Common myeloid progenitor, CD34-positive (primary cell): ENCODE measurements around the gene HPGD.

Experiments
- CTCF ChIA-PET: fragments of 350-600 bp; sonication (Branson Sonifier 250); formaldehyde crosslinking; loops from one replicate; lab custom pipeline; 2021; ENCODE audit warnings: antibody characterized with exemption; lab: Charles Lee
- POLR2A ChIA-PET: fragments of 350-600 bp; sonication (Branson Sonifier 250); formaldehyde crosslinking; loops from one replicate; lab custom pipeline; 2021; ENCODE audit warnings: antibody characterized with exemption; lab: Charles Lee
- DNase-seq, 3 donors: peaks; one replicate each; pipeline versions ENCODE4 v3.0.0 to v3.0.0-alpha.2; 2013
- H3K27ac ChIP-seq, 2 experiments: 1 replicate in 1 of 2; 2 replicates in 1 of 2; pipeline ENCODE4 v1.7.0; 2013; ENCODE audit warnings: inconsistent platforms in 2 of 2, low read length in 2 of 2, mild to moderate bottlenecking in 2 of 2, low read depth in 1 of 2, moderate library complexity in 1 of 2; ENCODE audit not compliant: severe bottlenecking in 2 of 2, insufficient read depth in 1 of 2, poor library complexity in 1 of 2
- H3K27me3 ChIP-seq, 5 experiments: replicated peaks in 2 of 5; 1 replicate in 3 of 5; 2 replicates in 2 of 5; pipeline versions ENCODE4 v1.6.1 to v1.7.0; 2013; ENCODE audit warnings: low read length in 4 of 5, mild to moderate bottlenecking in 2 of 5, moderate library complexity in 2 of 5, inconsistent platforms in 1 of 5; ENCODE audit not compliant: insufficient read depth in 5 of 5, control insufficient read depth in 4 of 5
- H3K36me3 ChIP-seq, 4 experiments: 1 replicate in 2 of 4; 2 replicates in 2 of 4; pipeline versions ENCODE4 v1.6.1 to v1.7.0; 2013; ENCODE audit warnings: low read length in 3 of 4, control low read depth in 1 of 4, mild to moderate bottlenecking in 1 of 4; ENCODE audit not compliant: control insufficient read depth in 4 of 4, insufficient read depth in 4 of 4
- H3K4me1 ChIP-seq, 4 experiments: 1 replicate in 3 of 4; 2 replicates in 1 of 4; pipeline versions ENCODE4 v1.6.1 to v1.7.1; 2013; ENCODE audit warnings: low read length in 3 of 4, mild to moderate bottlenecking in 3 of 4, control low read depth in 1 of 4, inconsistent platforms in 1 of 4, moderate library complexity in 1 of 4; ENCODE audit not compliant: control insufficient read depth in 4 of 4, insufficient read depth in 4 of 4; ENCODE audit errors: control extremely low read depth in 1 of 4
- H3K4me3 ChIP-seq, 7 experiments: 1 replicate in 4 of 7; 2 replicates in 3 of 7; pipeline versions ENCODE4 v1.5.1 to v1.7.0; 2013; ENCODE audit warnings: mild to moderate bottlenecking in 7 of 7, low read length in 6 of 7, moderate library complexity in 6 of 7, inconsistent platforms in 2 of 7, low read depth in 2 of 7, control low read depth in 1 of 7; ENCODE audit not compliant: insufficient read depth in 4 of 7, control insufficient read depth in 1 of 7; ENCODE audit errors: extremely low read depth in 1 of 7
- H3K9me3 ChIP-seq, 5 experiments: 1 replicate in 4 of 5; 2 replicates in 1 of 5; pipeline versions ENCODE4 v1.6.1 to v1.7.1; 2013; ENCODE audit warnings: low read length in 4 of 5, mild to moderate bottlenecking in 2 of 5, inconsistent platforms in 1 of 5, low read depth in 1 of 5, moderate library complexity in 1 of 5; ENCODE audit not compliant: control insufficient read depth in 4 of 5, insufficient read depth in 2 of 5; ENCODE audit errors: control extremely low read depth in 1 of 5
- WGBS: methylation state at CpG from one replicate; pipeline ENCODE4 v1.1.5; 2013; ENCODE audit not compliant: insufficient coverage; 5-methylcytosine and 5-hydroxymethylcytosine counted together

HPGD gene

DNA sequence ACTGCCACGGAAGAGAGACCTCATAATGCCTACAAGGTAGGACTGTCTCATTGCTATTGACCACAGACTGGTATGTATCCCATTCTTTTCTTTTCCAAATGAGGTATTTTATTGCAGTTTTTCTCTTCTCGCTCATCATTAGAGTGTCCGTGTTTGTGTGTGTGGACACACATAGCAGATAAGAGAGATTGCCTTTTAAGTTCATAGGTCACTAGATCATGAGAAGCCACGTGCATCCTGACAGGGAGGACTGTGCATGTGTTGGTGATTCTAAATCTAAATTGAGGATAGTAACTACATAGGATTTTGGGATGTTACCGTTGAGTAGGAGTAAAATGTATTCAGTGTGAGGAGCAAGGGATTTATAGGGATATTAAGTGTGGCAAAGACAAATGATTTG is 37.3 kb downstream of the HPGD start:
- WGBS, result 96% methylated on average over 5 of the region's 5 CpGs
- Histone ChIP-seq H3K4me1 (no peaks in the 10 kb centered on the region), H3K9me3 (peaks cover 0 to 1% (median 0%) of the 10 kb centered on the region in 5 experiments), H3K4me3 (no peak overlapping the region), H3K36me3 (no peaks in the 10 kb centered on the region), H3K27me3 (no peaks in the 10 kb centered on the region), H3K27ac (no peak overlapping the region)
- DNase-seq, result no peak
- ChIA-PET CTCF (no interaction called here), POLR2A (no interaction called here)

DNA sequence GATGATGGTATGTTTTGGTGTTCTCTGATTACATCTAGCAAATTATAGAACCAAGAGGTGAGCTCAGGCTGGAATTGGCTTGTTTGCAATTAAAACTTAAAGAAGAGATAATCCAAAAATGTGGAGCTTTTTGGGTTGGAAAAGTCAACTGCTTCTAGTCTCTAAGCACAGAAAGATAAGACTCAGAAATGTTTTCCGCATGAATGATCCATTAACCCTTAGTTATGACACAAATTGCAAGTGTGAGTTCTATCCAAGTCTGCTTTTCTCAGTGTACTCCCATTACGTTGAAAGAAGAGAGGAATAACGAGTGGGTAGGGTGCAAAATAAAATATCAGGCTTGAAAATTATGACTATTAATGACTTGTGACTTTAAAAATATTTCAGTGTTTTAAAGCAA is 38.5 kb downstream of the HPGD start:
- H3K9me3 ChIP-seq, result peaks cover 0 to 1% (median 0%) of the 10 kb centered on the region in 5 experiments
- H3K4me1 ChIP-seq, result no peaks in the 10 kb centered on the region
- 94% methylated on average over 2 of the region's 3 CpGs for WGBS
- no peak overlapping the region for H3K4me3 ChIP-seq
- DNase-seq, result no peak
- no peaks in the 10 kb centered on the region for H3K36me3 ChIP-seq
- POLR2A ChIA-PET, result no interaction called here
- no peaks in the 10 kb centered on the region for H3K27me3 ChIP-seq
- CTCF ChIA-PET, result no interaction called here
- H3K27ac ChIP-seq, result no peak overlapping the region

DNA sequence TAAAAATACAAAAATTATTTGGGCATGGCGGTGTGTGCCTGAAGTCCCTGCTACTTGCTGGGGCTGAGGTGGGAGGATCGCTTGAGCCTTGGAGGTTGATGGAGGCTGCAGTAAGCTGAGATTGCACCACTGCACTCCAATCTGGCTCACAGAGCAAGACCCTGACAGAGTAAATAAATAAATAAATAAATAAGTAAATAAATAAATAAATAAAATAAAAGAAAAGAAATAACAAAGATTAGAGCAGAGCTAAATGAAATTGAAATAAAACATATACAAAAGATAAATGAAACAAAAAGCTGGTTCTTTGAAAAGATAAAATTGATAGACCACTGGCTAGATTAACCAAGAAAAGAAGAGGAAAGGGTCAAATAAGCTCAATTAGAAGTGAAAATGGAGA is 43.1 kb downstream of the HPGD start:
- Histone ChIP-seq H3K4me3 (no peak overlapping the region), H3K27ac (no peak overlapping the region), H3K36me3 (no peaks in the 10 kb centered on the region), H3K9me3 (peaks cover 0 to 3% (median 0%) of the 10 kb centered on the region in 5 experiments), H3K27me3 (no peaks in the 10 kb centered on the region), H3K4me1 (no peaks in the 10 kb centered on the region)
- WGBS, result no CpG with 5 or more reads among the region's 2 CpGs
- ChIA-PET POLR2A (no interaction called here), CTCF (no interaction called here)
- no peak for DNase-seq

DNA sequence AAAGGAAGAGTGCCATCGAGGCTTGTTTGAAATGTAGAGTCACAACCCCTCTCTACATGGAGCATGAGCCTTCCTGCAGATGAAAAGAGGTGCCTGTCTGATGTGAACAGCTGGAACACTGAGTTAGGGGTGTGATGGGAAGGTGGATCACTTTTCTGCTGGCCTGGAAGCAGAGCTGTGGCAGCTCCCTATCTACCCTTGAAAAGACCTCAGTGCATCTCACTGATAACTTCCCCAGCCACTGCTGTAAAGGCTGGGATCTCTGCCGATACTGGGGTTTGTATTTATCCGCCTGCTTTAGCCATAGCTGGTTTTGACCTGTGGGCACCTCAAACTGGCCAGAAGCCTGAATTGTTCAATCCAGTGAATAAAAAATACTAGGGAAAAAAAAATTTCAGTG is 46.8 kb downstream of the HPGD start:
- no peak for DNase-seq
- no peaks in the 10 kb centered on the region for H3K4me1 ChIP-seq
- no peak overlapping the region for H3K4me3 ChIP-seq
- no peak overlapping the region for H3K27ac ChIP-seq
- ChIA-PET POLR2A (interaction anchor here (1.0 kb wide), 1 partner anchor 32 kb away, joined by 3 read pairs; no protein-coding TSS in a partner anchor), CTCF (no interaction called here)
- 100% methylated on average over 3 of the region's 3 CpGs for WGBS
- no peaks in the 10 kb centered on the region for H3K27me3 ChIP-seq
- H3K9me3 ChIP-seq, result peaks cover 0 to 1% (median 0%) of the 10 kb centered on the region in 5 experiments
- H3K36me3 ChIP-seq, result no peaks in the 10 kb centered on the region

DNA sequence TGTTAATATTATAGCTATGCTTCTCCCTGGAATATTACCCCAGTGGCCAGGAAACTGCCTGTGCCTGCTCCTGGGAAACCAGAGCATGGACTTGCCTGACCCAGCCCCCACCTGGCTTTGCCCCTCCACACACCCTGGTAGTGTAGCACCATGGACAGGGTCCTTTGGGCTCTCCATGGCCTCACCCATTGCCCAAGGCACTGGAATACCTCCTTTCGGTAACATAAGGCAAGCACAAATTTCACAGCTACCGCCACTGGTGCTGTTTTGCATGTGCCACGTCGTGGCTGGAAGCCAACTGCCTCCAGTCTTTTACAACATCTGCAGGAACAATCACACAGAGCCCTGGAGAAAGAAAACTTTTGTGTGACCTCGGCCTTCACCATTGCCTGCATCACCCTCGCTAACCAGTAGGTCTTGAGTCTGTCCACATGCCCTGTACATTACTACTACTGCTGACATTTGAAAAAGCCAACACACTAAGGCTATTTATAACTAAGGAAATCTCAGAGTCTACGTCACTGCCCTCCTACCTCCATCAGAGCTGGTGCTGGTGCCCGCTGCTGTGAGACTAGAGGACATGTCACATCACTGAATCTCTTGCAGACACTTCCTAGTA is 47.7 kb downstream of the HPGD start:
- H3K27ac ChIP-seq, result no peak overlapping the region
- no peak overlapping the region for H3K4me3 ChIP-seq
- no peaks in the 10 kb centered on the region for H3K4me1 ChIP-seq
- DNase-seq, result no peak
- H3K27me3 ChIP-seq, result no peaks in the 10 kb centered on the region
- POLR2A ChIA-PET, result no interaction called here
- no peaks in the 10 kb centered on the region for H3K36me3 ChIP-seq
- peaks cover 0 to 1% (median 0%) of the 10 kb centered on the region in 5 experiments for H3K9me3 ChIP-seq
- CTCF ChIA-PET, result no interaction called here
- WGBS, result 79% methylated on average over 7 of the region's 8 CpGs

DNA sequence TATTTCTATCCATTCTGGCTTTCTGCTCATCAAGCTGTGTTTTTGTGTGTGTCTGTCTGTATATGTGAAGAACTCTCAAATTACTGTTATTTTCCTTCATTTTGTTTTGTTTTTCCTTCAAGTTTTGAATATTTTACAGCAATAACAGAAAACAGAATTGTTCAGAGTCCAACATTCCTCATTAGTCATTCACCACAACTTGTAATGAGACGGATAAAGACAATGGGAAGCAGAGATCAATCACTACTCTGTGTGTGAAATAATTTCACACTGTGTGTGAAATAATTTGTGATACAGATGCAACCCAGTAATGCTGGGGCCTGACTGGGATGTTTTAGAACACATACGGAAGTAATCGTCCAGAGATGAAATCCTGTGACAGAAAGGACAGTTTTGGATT is 55.2 kb downstream of the HPGD start:
- Histone ChIP-seq H3K4me1 (no peaks in the 10 kb centered on the region), H3K27me3 (no peaks in the 10 kb centered on the region), H3K9me3 (peaks cover 0 to 3% (median 2%) of the 10 kb centered on the region in 5 experiments), H3K4me3 (no peak overlapping the region), H3K36me3 (no peaks in the 10 kb centered on the region), H3K27ac (no peak overlapping the region)
- no CpG with 5 or more reads among the region's 3 CpGs for WGBS
- DNase-seq, result no peak
- ChIA-PET CTCF (interaction anchor here (1.4 kb wide), 1 partner anchor 10 kb away, joined by 3 read pairs; no protein-coding TSS in a partner anchor), POLR2A (no interaction called here)

DNA sequence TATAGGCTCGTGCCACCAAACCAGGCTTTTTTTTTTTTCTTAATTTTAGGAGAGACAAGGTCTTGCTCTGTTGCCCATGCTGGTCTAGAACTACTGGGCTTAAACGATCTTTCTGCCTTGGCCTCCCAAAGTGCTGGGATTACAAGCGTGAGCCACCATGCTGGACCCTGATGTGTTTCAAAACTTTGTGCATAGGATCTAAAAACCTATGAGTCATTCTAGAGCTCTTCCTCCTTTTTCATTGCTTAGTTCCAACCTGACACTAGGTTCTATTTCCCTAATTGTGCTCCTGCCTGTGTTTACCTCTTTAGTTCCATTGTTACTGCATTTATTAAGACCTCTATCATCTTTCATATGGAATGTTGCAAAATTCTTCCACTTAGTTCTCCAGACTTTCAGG is 57.3 kb downstream of the HPGD start:
- no peaks in the 10 kb centered on the region for H3K27me3 ChIP-seq
- no peak overlapping the region for H3K27ac ChIP-seq
- no peak overlapping the region for H3K4me3 ChIP-seq
- WGBS, result 77% methylated on average over 3 of the region's 3 CpGs
- no peaks in the 10 kb centered on the region for H3K4me1 ChIP-seq
- CTCF ChIA-PET, result no interaction called here
- peak in 2 of 3 donors; percentile 1 to 6 for DNase-seq
- POLR2A ChIA-PET, result no interaction called here
- H3K9me3 ChIP-seq, result peaks cover 0 to 3% (median 2%) of the 10 kb centered on the region in 5 experiments
- H3K36me3 ChIP-seq, result no peaks in the 10 kb centered on the region
